GM23338 (cell line): Measurements from ENCODE around the gene OST4. TPM values are rescaled to one million over a fixed set of nuclear protein-coding genes. Genes with fewer than 3 reads are reported as not detected.

Experiments
- ATAC-seq: fragments of 200-7000 bp; cut with Tn5 transposase; 3 replicates; pipeline ENCODE4 v1.9.1; 2020
- DNase-seq: peaks from one replicate; pipeline ENCODE4 v3.0.0-alpha.2; 2015; ENCODE audit warnings: low spot score
- H2AFZ ChIP-seq: fragments of 200-600 bp; sonication (generic); 2 replicates; pipeline ENCODE4 v1.8.0; 2016; ENCODE audit warnings: antibody characterized with exemption, mild to moderate bottlenecking, moderate library complexity
- H3F3A ChIP-seq: fragments of 200-600 bp; sonication (generic); replicated peaks from 2 replicates; pipeline ENCODE4 v1.8.0; 2017; ENCODE audit warnings: antibody characterized with exemption, mixed run types, low read depth
- H3K27ac ChIP-seq: fragments of 200-600 bp; sonication (generic); 2 replicates; pipeline ENCODE4 v1.6.1; 2016; ENCODE audit warnings: low read depth
- H3K27me3 ChIP-seq: fragments of 200-600 bp; sonication (generic); 2 replicates; pipeline ENCODE4 v1.8.0; 2016; ENCODE audit warnings: mild to moderate bottlenecking, mixed run types, moderate library complexity; ENCODE audit not compliant: insufficient read depth
- H3K36me3 ChIP-seq: fragments of 200-600 bp; sonication (generic); 2 replicates; pipeline ENCODE4 v1.8.0; 2016; ENCODE audit warnings: mild to moderate bottlenecking; ENCODE audit not compliant: insufficient read depth
- H3K4me1 ChIP-seq: fragments of 200-600 bp; sonication (generic); 2 replicates; pipeline ENCODE4 v1.8.0; 2016; ENCODE audit warnings: mild to moderate bottlenecking, moderate library complexity; ENCODE audit not compliant: insufficient read depth
- H3K4me2 ChIP-seq: fragments of 200-600 bp; sonication (generic); 2 replicates; pipeline ENCODE4 v1.7.1; 2017; ENCODE audit warnings: mixed run types
- H3K4me3 ChIP-seq: fragments of 200-600 bp; sonication (generic); 2 replicates; pipeline ENCODE4 v1.6.1; 2016; ENCODE audit warnings: mixed run types
- H3K79me2 ChIP-seq: fragments of 200-600 bp; sonication (generic); replicated peaks from 2 replicates; pipeline ENCODE4 v1.8.0; 2017; ENCODE audit warnings: mild to moderate bottlenecking; ENCODE audit not compliant: insufficient read depth
- H3K9me2 ChIP-seq: fragments of 200-600 bp; sonication (generic); 2 replicates; pipeline ENCODE4 v1.8.0; 2017; ENCODE audit not compliant: insufficient read depth
- H4K20me1 ChIP-seq: fragments of 200-600 bp; sonication (generic); replicated peaks from 2 replicates; pipeline ENCODE4 v1.8.0; 2017; ENCODE audit warnings: mild to moderate bottlenecking; ENCODE audit not compliant: insufficient read depth
- H3K27ac Mint-ChIP-seq: 2 replicates; pipeline ENCODE4 v1.8.0; 2020; ENCODE audit warnings: inconsistent platforms, mild to moderate bottlenecking, moderate library complexity, mixed read lengths
- H3K27me3 Mint-ChIP-seq: 3 replicates; pipeline ENCODE4 v1.8.0; 2022; ENCODE audit warnings: low read depth, mild to moderate bottlenecking, moderate library complexity, mixed read lengths, inconsistent platforms; ENCODE audit not compliant: insufficient read depth, poor library complexity
- H3K36me3 Mint-ChIP-seq: 3 replicates; pipeline ENCODE4 v1.8.0; 2021; ENCODE audit warnings: low read depth, mild to moderate bottlenecking, inconsistent platforms, moderate library complexity, mixed read lengths
- H3K4me1 Mint-ChIP-seq: 3 replicates; pipeline ENCODE4 v1.8.0; 2020; ENCODE audit warnings: mild to moderate bottlenecking, inconsistent platforms, mixed read lengths
- H3K4me3 Mint-ChIP-seq: 3 replicates; pipeline ENCODE4 v1.8.0; 2021; ENCODE audit warnings: moderate library complexity, mild to moderate bottlenecking, inconsistent platforms, mixed read lengths
- H3K9me3 Mint-ChIP-seq: 3 replicates; pipeline ENCODE4 v1.8.0; 2020; ENCODE audit warnings: moderate library complexity, mild to moderate bottlenecking, inconsistent platforms, mixed read lengths
- ETS1 ChIP-seq: IDR thresholded peaks from 2 replicates; pipeline ENCODE4 v1.6.1; 2016; ENCODE audit warnings: antibody characterized with exemption
- EZH2phosphoT487 ChIP-seq: fragments of 200-600 bp; sonication (generic); IDR thresholded peaks from one replicate; pipeline ENCODE4 v1.8.1; 2018; ENCODE audit warnings: antibody characterized with exemption; ENCODE audit not compliant: unreplicated experiment
- JUNB ChIP-seq: IDR thresholded peaks from one replicate; pipeline ENCODE4 v1.6.1; 2016; ENCODE audit warnings: antibody characterized with exemption; ENCODE audit not compliant: unreplicated experiment
- POLR2AphosphoS5 ChIP-seq: IDR thresholded peaks from 2 replicates; pipeline ENCODE4 v1.6.1; 2016; ENCODE audit warnings: antibody characterized with exemption, low read depth
- REST ChIP-seq: IDR thresholded peaks from one replicate; pipeline ENCODE4 v1.6.1; 2018; ENCODE audit warnings: antibody characterized with exemption; ENCODE audit not compliant: unreplicated experiment
- ZNF114 ChIP-seq: fragments of 250-450 bp; sonication (Bioruptor Pico); IDR thresholded peaks from 2 replicates; pipeline ENCODE4 v1.5.0; 2020; ENCODE audit warnings: mild to moderate bottlenecking, moderate library complexity
- ZNF331 ChIP-seq: fragments of 250-450 bp; sonication (Bioruptor Pico); IDR thresholded peaks from 2 replicates; pipeline ENCODE4 v1.5.0; 2020; ENCODE audit warnings: low read depth, mild to moderate bottlenecking, moderate library complexity
- ZNF462 ChIP-seq: fragments of 250-450 bp; sonication (Bioruptor Pico); IDR thresholded peaks from 2 replicates; pipeline ENCODE4 v1.5.0; 2020; ENCODE audit warnings: mild to moderate bottlenecking, moderate library complexity
- polyA plus RNA-seq: library from polyadenylated mRNA; unstranded; fragments of >200 nt; fragmentation: Nextera tagmentation; extraction: Ambion mirVana; gene quantifications from 2 replicates; pipeline ENCODE4 v1.2.1, GENCODE V29; 2016
- total RNA-seq: library from RNA; depleted of rRNA; stranded (reverse); fragments of >200 nt; shearing (Covaris generic); gene quantifications from 2 replicates; pipeline ENCODE4 v1.2.3, GENCODE V29; 2014

OST4 gene
- total and polyA plus RNA-seq, 2 experiments from 2014 or later: 226 to 568 TPM

- no peaks in the 10 kb centered on the region for H3K27me3 ChIP-seq
- no peak overlapping the region for H3K4me3 ChIP-seq
- ATAC-seq: no peak
- Mint-ChIP-seq H3K27ac (no peak overlapping the region), H3K4me3 (no peak overlapping the region), H3K36me3 (no peaks in the 10 kb centered on the region; the same call in 2 of the 3 replicates), H3K27me3 (peaks cover 19% of the 10 kb centered on the region), H3K9me3 (no peaks in the 10 kb centered on the region; the same call in 2 of the 3 replicates), H3K4me1 (peaks cover 6% of the 10 kb centered on the region)
- DNase-seq: no peak
- H3K4me2 ChIP-seq: no peak overlapping the region
- H3K9me2 ChIP-seq: no peaks in the 10 kb centered on the region
- no peaks in the 10 kb centered on the region for H3K79me2 ChIP-seq
- no peaks in the 10 kb centered on the region for H3F3A ChIP-seq
- no peak for TF ChIP-seq REST
- no peak for TF ChIP-seq ZNF331
- no peak for TF ChIP-seq EZH2phosphoT487
- no peak for TF ChIP-seq POLR2AphosphoS5
- TF ChIP-seq ETS1: no peak
- TF ChIP-seq ZNF114 (CRISPR knock-in tag): no peak
- no peak for TF ChIP-seq JUNB
- TF ChIP-seq ZNF462: no peak
- H2AFZ ChIP-seq: no peak overlapping the region
- H3K4me1 ChIP-seq: peaks cover 4% of the 10 kb centered on the region; the same call in 1 of the 2 replicates
- H3K36me3 ChIP-seq: no peaks in the 10 kb centered on the region
- no peaks in the 10 kb centered on the region; the same call in 1 of the 2 replicates for H4K20me1 ChIP-seq
- H3K27ac ChIP-seq: no peak overlapping the region
Measured at GRCh38 chr2:27093430-27094352, 22.2 kb upstream of the OST4 start.
